Fibroblast of upper back skin (primary cell): Measurements from ENCODE around the gene SCUBE2.
"Not testable (repeated sequence)": the region's sequence is repeated elsewhere in the genome, so short reads cannot be mapped to it uniquely, and the experiment has no call there.

Source experiments
- DNase-seq: peaks from one replicate; pipeline ENCODE4 v3.0.0-alpha.2; 2013

SCUBE2 gene

GRCh38 chr11:9103542-9104276 is 12.3 kb upstream of the SCUBE2 start:
- no peak for DNase-seq

GRCh38 chr11:9099617-9100016 is 8.2 kb upstream of the SCUBE2 start:
- DNase-seq = no peak

- not testable (repeated sequence) for DNase-seq
These were observed 7.1 kb upstream of the SCUBE2 start for GRCh38 chr11:9098455-9098854.

GRCh38 chr11:9097186-9097943 is 6.0 kb upstream of the SCUBE2 start:
- not testable (repeated sequence) for DNase-seq

GRCh38 chr11:9096427-9096826 is 5.0 kb upstream of the SCUBE2 start:
- DNase-seq = no peak

- DNase-seq = no peak
These were observed 4.0 kb upstream of the SCUBE2 start for GRCh38 chr11:9095421-9095820.

GRCh38 chr11:9094420-9094819 is 3.0 kb upstream of the SCUBE2 start:
- DNase-seq = no peak

- no peak for DNase-seq
These were observed 1.7 kb upstream of the SCUBE2 start for GRCh38 chr11:9092853-9093778.

- DNase-seq = no peak
These were observed 673 bp upstream of the SCUBE2 start for GRCh38 chr11:9092072-9092471.

GRCh38 chr11:9090488-9091043 is 833 bp downstream of the SCUBE2 start:
- DNase-seq = no peak

- no peak for DNase-seq
These were observed 1.8 kb downstream of the SCUBE2 start for GRCh38 chr11:9089636-9090035.

GRCh38 chr11:9089061-9089460 is 2.3 kb downstream of the SCUBE2 start:
- DNase-seq = no peak

GRCh38 chr11:9082575-9082974 is 8.8 kb downstream of the SCUBE2 start:
- DNase-seq = no peak

- no peak for DNase-seq
These were observed 10.2 kb downstream of the SCUBE2 start for GRCh38 chr11:9081153-9081552.

- DNase-seq = no peak
These were observed 13.0 kb downstream of the SCUBE2 start for GRCh38 chr11:9078113-9079086.

- DNase-seq = no peak
These were observed 14.2 kb downstream of the SCUBE2 start for GRCh38 chr11:9077164-9077563.

GRCh38 chr11:9076661-9077060 is 14.7 kb downstream of the SCUBE2 start:
- no peak for DNase-seq

GRCh38 chr11:9076046-9076445 is 15.4 kb downstream of the SCUBE2 start:
- no peak for DNase-seq

GRCh38 chr11:9075556-9075955 is 15.8 kb downstream of the SCUBE2 start:
- no peak for DNase-seq

GRCh38 chr11:9074338-9075029 is 16.9 kb downstream of the SCUBE2 start:
- no peak for DNase-seq
